H9 (cell line): ENCODE measurements around the gene CLEC4G. TPM values are rescaled to one million over a fixed set of nuclear protein-coding genes. Genes with fewer than 3 reads are reported as not detected.

Source experiments
- DNase-seq: peaks from one replicate; pipeline ENCODE4 v3.0.0-alpha.2; 2017
- H2AFZ ChIP-seq: one replicate; pipeline ENCODE4 v1.6.1; 2013; ENCODE audit warnings: mild to moderate bottlenecking, low read length, control low read depth, moderate library complexity
- H2AK5ac ChIP-seq: 2 replicates; pipeline ENCODE4 v1.6.1; 2013; ENCODE audit warnings: low read length, control low read depth, mixed read lengths; ENCODE audit not compliant: insufficient read length
- H2BK120ac ChIP-seq: one replicate; pipeline ENCODE4 v1.6.1; 2013; ENCODE audit warnings: low read depth, mild to moderate bottlenecking, low read length, control low read depth, inconsistent platforms; ENCODE audit not compliant: poor library complexity, severe bottlenecking
- H2BK12ac ChIP-seq: 2 replicates; pipeline ENCODE4 v1.6.1; 2013; ENCODE audit warnings: low read length, control low read depth, mixed read lengths, low read depth; ENCODE audit not compliant: insufficient read length
- H2BK15ac ChIP-seq: 2 replicates; pipeline ENCODE4 v1.6.1; 2013; ENCODE audit warnings: low read depth, low read length, control low read depth
- H2BK20ac ChIP-seq: one replicate; pipeline ENCODE4 v1.6.1; 2013; ENCODE audit warnings: low read depth, mild to moderate bottlenecking, low read length, control low read depth, inconsistent platforms; ENCODE audit not compliant: poor library complexity, severe bottlenecking
- H2BK5ac ChIP-seq: 2 replicates; pipeline ENCODE4 v1.6.1; 2013; ENCODE audit warnings: low read length, control low read depth, mixed read lengths; ENCODE audit not compliant: insufficient read length
- H3K14ac ChIP-seq: 2 replicates; pipeline ENCODE4 v1.6.1; 2013; ENCODE audit warnings: low read length, control low read depth; ENCODE audit not compliant: insufficient read depth
- H3K18ac ChIP-seq: 2 replicates; pipeline ENCODE4 v1.6.1; 2013; ENCODE audit warnings: low read depth, mild to moderate bottlenecking, mixed read lengths, low read length, control low read depth; ENCODE audit not compliant: insufficient read length
- H3K23ac ChIP-seq: 2 replicates; pipeline ENCODE4 v1.6.1; 2013; ENCODE audit warnings: low read length, control low read depth, mixed read lengths, low read depth; ENCODE audit not compliant: insufficient read length
- H3K23me2 ChIP-seq: 2 replicates; pipeline ENCODE4 v1.6.1; 2013; ENCODE audit warnings: low read depth, mild to moderate bottlenecking, mixed read lengths, low read length, control low read depth; ENCODE audit not compliant: insufficient read length, poor library complexity, severe bottlenecking
- H3K27ac ChIP-seq: 2 replicates; pipeline ENCODE4 v1.5.1; 2013; ENCODE audit warnings: low read length, control low read depth, mixed read lengths, low read depth; ENCODE audit not compliant: insufficient read length
- H3K27me3 ChIP-seq: 2 replicates; pipeline ENCODE4 v1.6.1; 2013; ENCODE audit warnings: low read length, control low read depth, inconsistent platforms; ENCODE audit not compliant: insufficient read depth
- H3K4ac ChIP-seq: 2 replicates; pipeline ENCODE4 v1.6.1; 2013; ENCODE audit warnings: low read depth, mild to moderate bottlenecking, control low read depth, inconsistent platforms, low read length, moderate library complexity
- H3K4me1 ChIP-seq: 2 replicates; pipeline ENCODE4 v1.6.1; 2013; ENCODE audit warnings: low read length, control low read depth, inconsistent platforms; ENCODE audit not compliant: insufficient read depth
- H3K4me2 ChIP-seq: 2 replicates; pipeline ENCODE4 v1.6.1; 2013; ENCODE audit warnings: low read length, control low read depth, mixed read lengths; ENCODE audit not compliant: insufficient read length, insufficient read depth
- H3K56ac ChIP-seq: 2 replicates; pipeline ENCODE4 v1.6.1; 2013; ENCODE audit warnings: low read depth, mild to moderate bottlenecking, mixed read lengths, low read length, control low read depth; ENCODE audit not compliant: insufficient read length
- H3K79me1 ChIP-seq: 2 replicates; pipeline ENCODE4 v1.6.1; 2013; ENCODE audit warnings: low read depth, mild to moderate bottlenecking, moderate library complexity, low read length, control low read depth, inconsistent platforms; ENCODE audit not compliant: insufficient read depth, poor library complexity, severe bottlenecking
- H3K79me2 ChIP-seq: 2 replicates; pipeline ENCODE4 v1.6.1; 2013; ENCODE audit warnings: low read length, control low read depth, inconsistent platforms; ENCODE audit not compliant: insufficient read depth
- H3K9ac ChIP-seq: 2 replicates; pipeline ENCODE4 v1.6.1; 2013; ENCODE audit warnings: low read length, control low read depth, mixed read lengths; ENCODE audit not compliant: insufficient read length; ENCODE audit errors: extremely low read depth
- H3K9me3 ChIP-seq: one replicate; pipeline ENCODE4 v1.6.1; 2013; ENCODE audit warnings: low read depth, low read length, inconsistent platforms; ENCODE audit not compliant: control insufficient read depth
- H3T11ph ChIP-seq: one replicate; pipeline ENCODE4 v1.6.1; 2013; ENCODE audit warnings: mild to moderate bottlenecking, low read length, control low read depth, inconsistent platforms
- H4K20me1 ChIP-seq: one replicate; pipeline ENCODE4 v1.6.1; 2013; ENCODE audit not compliant: control insufficient read depth, insufficient read length, insufficient read depth
- H4K5ac ChIP-seq: 2 replicates; pipeline ENCODE4 v1.6.1; 2013; ENCODE audit warnings: low read depth, mild to moderate bottlenecking, mixed read lengths, low read length, control low read depth; ENCODE audit not compliant: insufficient read length
- H4K8ac ChIP-seq: replicated peaks from 2 replicates; pipeline ENCODE4 v1.6.1; 2013; ENCODE audit warnings: low read length, control low read depth, mixed read lengths, low read depth; ENCODE audit not compliant: insufficient read length
- H4K91ac ChIP-seq: 2 replicates; pipeline ENCODE4 v1.6.1; 2013; ENCODE audit warnings: low read depth, mild to moderate bottlenecking, moderate library complexity, mixed read lengths, low read length, control low read depth; ENCODE audit not compliant: insufficient read length
- H3K27ac Mint-ChIP-seq, 3 experiments: 2 replicates in 2 of 3; 3 replicates in 1 of 3; pipeline ENCODE4 v1.8.0; 2020 to 2021; ENCODE audit warnings: mixed read lengths in 3 of 3, mild to moderate bottlenecking in 1 of 3, moderate library complexity in 1 of 3
- H3K27me3 Mint-ChIP-seq: 2 replicates; pipeline ENCODE4 v1.8.0; 2021; ENCODE audit warnings: low read depth, mild to moderate bottlenecking, moderate library complexity, mixed read lengths
- H3K36me3 Mint-ChIP-seq, 3 experiments: 2 replicates in 2 of 3; 3 replicates in 1 of 3; pipeline ENCODE4 v1.8.0; 2020 to 2021; ENCODE audit warnings: low read depth in 3 of 3, mixed read lengths in 3 of 3; ENCODE audit not compliant: insufficient read depth in 1 of 3
- H3K4me1 Mint-ChIP-seq, 2 experiments: 2 replicates each; pipeline ENCODE4 v1.8.0; 2020; ENCODE audit warnings: mixed read lengths in 2 of 2
- H3K4me3 Mint-ChIP-seq, 2 experiments: 2 replicates in 1 of 2; 3 replicates in 1 of 2; pipeline ENCODE4 v1.8.0; 2020 to 2021; ENCODE audit warnings: mild to moderate bottlenecking in 2 of 2, mixed read lengths in 2 of 2, moderate library complexity in 1 of 2
- H3K9me3 Mint-ChIP-seq, 2 experiments: 2 replicates in 1 of 2; 3 replicates in 1 of 2; pipeline ENCODE4 v1.8.0; 2020; ENCODE audit warnings: mild to moderate bottlenecking in 2 of 2, mixed read lengths in 2 of 2, moderate library complexity in 1 of 2
- WGBS: extraction: QIAGEN DNeasy Blood & Tissue Kit; methylation state at CpG from one replicate; pipeline ENCODE4 v1.1.7; 2013; ENCODE audit warnings: missing lambda C conversion rate, low lambda C conversion rate, mixed read lengths; ENCODE audit not compliant: insufficient read length; ENCODE audit errors: extremely low coverage; 5-methylcytosine and 5-hydroxymethylcytosine counted together
- total RNA-seq: library from RNA; stranded (reverse); gene quantifications from 2 replicates; pipeline ENCODE4 v1.2.1, GENCODE V29; 2021
- TF ChIP-seq, protein P1 (sequence below): fragments of 200-600 bp; sonication (generic); conservative IDR thresholded peaks from 3 replicates; pipeline ENCODE4 v1.8.0; 2021; ENCODE audit warnings: antibody characterized with exemption, mild to moderate bottlenecking

Gene CLEC4G
- total RNA-seq, 1 experiment from 2014 or later = not detected

- H2BK15ac ChIP-seq = no peak overlapping the region
- WGBS = no CpG with 5 or more reads among the region's 19 CpGs
- H3K79me2 ChIP-seq = no peaks in the 10 kb centered on the region
- no peak overlapping the region for H3K18ac ChIP-seq
- H3K27me3 ChIP-seq = no peaks in the 10 kb centered on the region
- H2BK12ac ChIP-seq = no peak overlapping the region
- Mint-ChIP-seq H3K4me1 (peaks cover 14 to 17% of the 10 kb centered on the region in 2 experiments), H3K9me3 (no peaks in the 10 kb centered on the region), H3K36me3 (peaks cover 6 to 23% (median 16%) of the 10 kb centered on the region in 3 experiments), H3K27ac (peak overlapping the region; percentile 12 to 44 (median 35); a peak in 5 of 7 replicates), H3K4me3 (peak overlapping the region in 1 of 2 experiments; percentile 22; a peak in 1 of 5 replicates), H3K27me3 (peaks cover 7% of the 10 kb centered on the region)
- no peak overlapping the region for H3K23ac ChIP-seq
- H4K20me1 ChIP-seq = peaks cover 2% of the 10 kb centered on the region
- H2BK5ac ChIP-seq = no peak overlapping the region
- H3K9me3 ChIP-seq = no peaks in the 10 kb centered on the region
- H2BK20ac ChIP-seq = no peak overlapping the region
- H4K5ac ChIP-seq = no peak overlapping the region
- no peak overlapping the region for H4K8ac ChIP-seq
- no peak overlapping the region for H3K9ac ChIP-seq
- no peak overlapping the region for H3K27ac ChIP-seq
- H2AFZ ChIP-seq = no peak overlapping the region
- no peak overlapping the region for H3K4me2 ChIP-seq
- no peaks in the 10 kb centered on the region for H3K79me1 ChIP-seq
- no peak overlapping the region for H2AK5ac ChIP-seq
- H4K91ac ChIP-seq = no peak overlapping the region
- no peak overlapping the region for H3K56ac ChIP-seq
- DNase-seq = no peak
- TF ChIP-seq, protein P1, sequence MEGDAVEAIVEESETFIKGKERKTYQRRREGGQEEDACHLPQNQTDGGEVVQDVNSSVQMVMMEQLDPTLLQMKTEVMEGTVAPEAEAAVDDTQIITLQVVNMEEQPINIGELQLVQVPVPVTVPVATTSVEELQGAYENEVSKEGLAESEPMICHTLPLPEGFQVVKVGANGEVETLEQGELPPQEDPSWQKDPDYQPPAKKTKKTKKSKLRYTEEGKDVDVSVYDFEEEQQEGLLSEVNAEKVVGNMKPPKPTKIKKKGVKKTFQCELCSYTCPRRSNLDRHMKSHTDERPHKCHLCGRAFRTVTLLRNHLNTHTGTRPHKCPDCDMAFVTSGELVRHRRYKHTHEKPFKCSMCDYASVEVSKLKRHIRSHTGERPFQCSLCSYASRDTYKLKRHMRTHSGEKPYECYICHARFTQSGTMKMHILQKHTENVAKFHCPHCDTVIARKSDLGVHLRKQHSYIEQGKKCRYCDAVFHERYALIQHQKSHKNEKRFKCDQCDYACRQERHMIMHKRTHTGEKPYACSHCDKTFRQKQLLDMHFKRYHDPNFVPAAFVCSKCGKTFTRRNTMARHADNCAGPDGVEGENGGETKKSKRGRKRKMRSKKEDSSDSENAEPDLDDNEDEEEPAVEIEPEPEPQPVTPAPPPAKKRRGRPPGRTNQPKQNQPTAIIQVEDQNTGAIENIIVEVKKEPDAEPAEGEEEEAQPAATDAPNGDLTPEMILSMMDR = no peak
- H3K4me1 ChIP-seq = no peaks in the 10 kb centered on the region
- no peak overlapping the region for H2BK120ac ChIP-seq
- H3K14ac ChIP-seq = no peak overlapping the region
- H3K4ac ChIP-seq = no peak overlapping the region
- peaks cover 7% of the 10 kb centered on the region for H3K23me2 ChIP-seq
- no peak overlapping the region for H3T11ph ChIP-seq
These were observed 46.1 kb downstream of the CLEC4G start for GRCh38 chr19:7685546-7686445.
